Activated CD4-positive, alpha-beta T cell treated with anti-CD3 and anti-CD28 coated beads, Interleukin-2, amount 50 U/mL, for 4 hours (primary cell): ENCODE measurements around the gene THOP1.

ENCODE experiments used
- DNase-seq, 2 experiments: peaks; one replicate each; pipeline ENCODE4 v3.0.0-alpha.2; 2020

THOP1 gene

DNA sequence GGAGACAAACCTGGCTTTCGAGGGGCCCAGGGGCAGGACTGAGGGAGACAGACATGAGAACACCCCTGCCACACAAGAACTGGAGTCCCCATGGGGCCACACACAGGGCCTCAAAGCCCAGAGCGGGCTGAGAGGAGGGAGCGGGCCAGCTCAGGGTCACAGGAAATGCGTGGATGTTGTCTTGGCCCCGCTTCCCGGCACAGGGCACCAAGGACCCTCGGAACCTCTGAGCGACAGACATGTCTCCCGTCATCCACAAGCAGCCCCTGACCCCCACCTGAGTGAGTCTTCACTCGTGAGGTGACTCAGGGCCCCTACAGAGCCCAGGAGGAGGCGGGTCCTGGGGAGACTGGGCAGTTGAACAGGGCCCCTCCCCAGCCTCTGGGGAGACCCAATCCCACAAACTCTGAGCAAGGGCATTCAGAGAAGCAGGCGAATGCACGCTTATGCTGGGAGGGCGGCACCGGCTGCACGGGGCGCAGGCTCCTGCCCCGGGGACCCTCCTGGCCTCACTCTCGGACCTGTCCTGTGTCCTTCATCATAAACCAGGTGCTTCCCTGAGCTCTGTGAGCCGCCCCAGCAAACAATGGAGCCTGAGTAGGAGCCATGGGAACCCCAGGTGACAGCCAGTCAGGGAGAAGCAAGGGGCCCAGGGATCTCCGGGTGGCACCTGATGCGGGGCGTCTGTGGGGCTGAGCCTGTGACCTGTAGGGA lies 22.4 kb upstream of the THOP1 start:
- DNase-seq, result no peak

DNA sequence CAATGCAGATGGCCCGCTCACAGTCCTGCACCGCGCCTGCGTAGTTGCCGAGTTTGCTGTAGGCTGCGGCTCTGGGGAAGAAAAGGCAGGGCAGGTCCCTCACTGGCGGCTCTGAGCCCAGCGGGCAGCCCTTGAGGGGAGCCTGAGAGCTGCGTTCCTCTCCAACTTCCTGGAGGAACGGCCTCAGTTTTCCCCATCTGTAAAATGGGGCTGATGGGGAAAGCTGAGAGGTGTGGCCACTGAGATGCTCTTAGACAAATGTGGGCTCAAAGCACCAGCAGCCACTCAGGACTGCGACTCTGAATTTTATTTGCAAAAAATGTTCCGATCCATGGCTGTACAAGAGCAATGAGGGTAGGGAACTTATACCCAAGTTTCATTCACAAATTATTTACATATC lies 21.6 kb upstream of the THOP1 start:
- DNase-seq, result no peak

DNA sequence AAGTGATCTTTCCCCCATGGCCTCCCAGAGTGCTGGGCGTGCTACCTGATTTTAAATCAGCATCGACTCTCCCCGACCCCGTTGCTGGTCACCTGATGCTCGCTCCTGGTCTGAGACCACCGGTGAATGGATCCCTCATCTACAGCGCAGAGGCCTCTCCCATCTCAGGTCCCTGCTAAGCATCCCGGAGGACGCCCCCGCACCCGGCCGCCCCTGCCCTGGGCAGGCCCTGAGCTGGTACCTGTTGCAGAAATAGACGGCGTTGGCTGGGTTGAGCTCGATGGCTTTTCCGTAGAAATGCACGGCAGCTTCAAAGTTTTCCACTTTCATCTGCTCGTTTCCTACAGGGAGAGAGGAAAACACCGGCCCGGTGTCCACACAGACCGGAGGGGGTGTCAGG lies 20.4 kb upstream of the THOP1 start:
- DNase-seq, result no peak

DNA sequence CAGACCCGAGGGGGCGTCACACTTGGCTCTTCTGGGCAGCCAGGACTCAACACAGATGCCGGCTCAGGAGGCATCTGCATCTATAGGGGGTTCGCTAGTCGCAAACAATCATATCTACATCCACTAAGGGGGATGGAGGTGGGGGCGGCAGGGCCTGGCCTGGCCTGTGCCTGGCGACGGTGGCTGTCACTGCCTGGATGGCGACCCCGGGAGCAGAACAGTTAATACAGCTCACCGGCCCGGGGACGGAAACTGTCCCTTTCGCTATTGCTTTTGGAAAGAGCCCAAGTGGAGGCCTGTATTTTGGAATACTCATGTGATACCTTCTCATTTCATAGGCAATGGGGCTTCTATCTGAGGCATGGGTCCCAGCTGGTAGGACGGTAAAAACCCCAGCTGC lies 19.9 kb upstream of the THOP1 start:
- no peak for DNase-seq

DNA sequence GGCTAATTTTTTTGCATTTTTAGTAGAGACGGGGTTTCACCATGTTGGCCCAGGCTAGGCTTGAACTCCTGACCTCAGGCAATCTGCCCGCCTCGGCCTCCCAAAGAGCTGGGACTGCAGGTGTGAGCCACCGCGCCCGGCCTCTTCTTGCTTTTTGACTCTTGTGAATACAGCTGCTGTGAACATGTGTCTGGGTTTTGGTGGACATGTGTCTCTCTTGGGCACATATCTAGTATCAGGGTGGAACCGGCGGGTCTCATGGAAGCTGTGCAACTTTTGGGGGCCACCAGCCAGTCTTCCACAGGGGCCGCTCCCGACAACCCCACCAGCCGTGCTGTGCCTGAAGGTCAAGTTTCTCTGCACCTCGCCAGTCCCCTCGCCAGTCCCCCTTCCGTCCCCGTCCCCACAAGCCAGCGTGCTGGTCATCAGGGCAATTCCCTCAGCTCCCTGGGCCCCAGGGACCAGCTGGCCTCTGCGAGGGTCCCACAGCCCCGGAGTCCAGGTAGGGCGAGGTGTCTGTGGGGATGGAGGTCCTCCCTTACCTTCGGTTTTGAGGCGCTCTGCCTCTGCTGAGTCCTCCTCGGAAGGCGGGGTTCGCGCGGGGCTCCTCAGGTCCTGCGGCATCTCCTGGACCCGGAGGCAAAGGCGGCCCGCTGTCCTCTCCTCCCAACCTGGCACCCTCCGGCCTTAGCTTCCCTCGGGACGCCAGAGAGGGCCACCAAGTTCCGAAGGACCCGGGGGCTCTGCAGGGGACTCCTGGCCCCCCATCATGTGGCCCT lies 18.5 kb upstream of the THOP1 start:
- DNase-seq, result no peak

DNA sequence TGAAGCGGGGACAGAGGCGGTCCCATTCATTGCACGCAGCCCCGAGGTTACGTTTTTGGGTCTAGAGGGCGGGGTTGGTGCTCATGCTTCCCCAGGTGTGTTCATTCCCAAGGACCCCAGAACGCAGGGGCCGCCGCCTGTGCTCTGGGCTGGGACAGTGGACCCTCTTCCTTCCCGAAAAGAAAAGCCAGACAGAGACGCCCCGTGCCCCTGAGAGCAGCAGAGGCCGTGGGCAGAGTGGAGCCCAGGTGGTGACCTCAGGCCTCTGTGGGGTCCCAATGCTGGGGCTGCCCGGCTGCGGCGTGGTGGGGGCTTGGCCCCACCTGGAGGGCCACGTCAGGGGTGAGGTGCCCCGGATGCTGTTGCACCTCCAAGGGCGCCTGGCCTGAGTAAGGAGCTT lies 17.6 kb upstream of the THOP1 start:
- no peak for DNase-seq

DNA sequence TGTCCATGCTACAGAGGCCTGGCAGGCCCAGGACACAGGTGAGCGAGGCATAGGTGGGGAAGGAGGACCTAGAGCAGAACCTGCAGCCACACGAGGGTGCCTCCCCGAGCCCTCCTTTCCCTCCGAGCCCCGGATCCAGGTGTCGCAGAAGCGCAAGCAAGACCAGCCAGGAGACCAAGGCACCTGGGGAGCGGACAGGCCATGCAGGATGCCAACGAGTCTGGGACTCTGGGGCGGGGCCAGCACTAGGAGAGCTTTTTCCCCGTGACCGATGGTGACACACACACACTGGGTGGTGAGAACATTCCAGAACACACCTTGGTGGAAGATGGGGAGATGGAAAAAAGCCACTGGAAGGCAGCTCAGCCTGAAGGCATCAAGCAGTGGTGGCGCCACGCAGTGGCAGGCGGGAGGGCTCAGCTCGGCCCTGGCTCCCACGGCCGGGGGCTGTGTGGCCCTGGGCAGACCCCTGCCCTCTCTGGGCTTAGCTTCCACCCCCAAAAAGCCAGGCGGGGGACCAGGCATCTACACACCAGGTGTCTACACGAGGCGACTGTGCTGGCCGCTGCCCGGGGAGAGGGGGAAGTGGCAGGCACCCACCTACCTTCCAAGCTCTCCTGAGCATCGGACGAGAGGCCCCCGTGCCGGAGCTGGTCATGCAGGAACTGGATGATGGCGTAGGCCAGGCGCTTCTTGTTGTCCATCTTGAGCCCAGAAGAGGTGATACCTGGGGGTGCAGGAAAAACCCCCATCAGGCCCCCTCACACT lies 16.8 kb upstream of the THOP1 start:
- DNase-seq, result no peak

DNA sequence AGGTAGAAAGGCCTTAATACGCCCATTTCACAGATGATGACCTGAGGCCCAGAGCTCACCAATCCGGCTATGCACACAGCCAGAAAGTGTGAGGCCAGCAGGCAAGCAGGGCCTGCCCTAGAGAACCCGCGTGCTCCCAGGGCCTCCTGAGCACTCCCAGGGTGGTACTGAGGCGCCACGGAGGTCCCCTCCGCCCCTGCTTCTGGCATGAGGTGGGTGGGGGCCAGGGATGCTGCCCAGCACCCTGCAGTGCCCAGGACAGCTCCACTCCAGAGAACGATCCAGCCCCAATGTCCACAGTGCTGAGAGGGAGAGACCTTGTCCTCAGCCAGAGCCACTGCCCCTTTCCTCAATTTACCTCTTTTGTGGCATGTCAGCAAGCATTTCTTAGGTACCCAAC lies 16.1 kb upstream of the THOP1 start:
- DNase-seq, result no peak

DNA sequence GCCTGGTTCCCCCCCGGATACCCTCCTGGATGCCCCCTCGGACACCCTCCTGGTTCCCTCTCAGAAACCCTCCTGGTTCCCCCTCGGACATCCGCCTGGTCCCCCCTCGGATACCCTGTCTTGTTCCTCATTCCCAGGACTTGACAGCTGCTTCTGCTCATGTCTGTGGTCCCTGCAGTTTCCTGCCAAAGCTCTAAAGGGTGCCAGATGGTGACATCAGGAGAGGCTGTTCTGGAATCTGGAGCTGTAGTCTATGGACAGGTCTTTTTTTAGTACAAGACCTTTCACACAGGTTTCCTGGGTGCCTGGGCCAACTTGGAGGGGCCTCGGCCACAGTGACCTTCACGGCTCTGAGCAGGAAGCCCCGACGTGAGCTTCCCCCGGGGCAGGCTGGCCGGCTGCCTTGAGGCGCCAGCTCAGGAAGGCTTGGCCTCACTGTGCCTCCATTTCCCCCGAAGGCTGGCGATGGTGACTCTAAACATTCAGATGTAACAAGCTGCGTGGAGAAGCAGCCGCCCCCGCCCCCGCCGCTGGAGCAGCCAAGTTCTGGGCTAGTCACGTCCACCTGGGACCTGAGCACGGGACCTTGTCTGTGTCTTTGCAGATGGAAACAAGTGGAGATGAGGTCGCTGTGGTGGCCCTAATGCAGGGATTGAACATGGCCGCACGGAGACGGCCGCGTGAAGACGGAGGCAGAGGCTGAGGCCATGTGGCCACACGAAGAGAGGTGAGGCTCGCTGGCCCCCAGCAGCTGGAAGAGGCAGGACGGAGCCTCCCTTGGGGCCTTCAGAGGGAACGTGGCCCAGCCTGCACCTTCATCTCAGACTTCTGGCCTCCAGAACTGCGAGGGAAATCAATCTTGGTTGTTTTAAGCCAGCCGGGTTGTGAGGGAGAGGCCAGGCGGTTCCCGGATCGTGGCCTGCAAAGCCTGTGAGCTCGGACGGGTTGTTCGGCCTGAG lies 15.0 kb upstream of the THOP1 start:
- DNase-seq, result no peak

DNA sequence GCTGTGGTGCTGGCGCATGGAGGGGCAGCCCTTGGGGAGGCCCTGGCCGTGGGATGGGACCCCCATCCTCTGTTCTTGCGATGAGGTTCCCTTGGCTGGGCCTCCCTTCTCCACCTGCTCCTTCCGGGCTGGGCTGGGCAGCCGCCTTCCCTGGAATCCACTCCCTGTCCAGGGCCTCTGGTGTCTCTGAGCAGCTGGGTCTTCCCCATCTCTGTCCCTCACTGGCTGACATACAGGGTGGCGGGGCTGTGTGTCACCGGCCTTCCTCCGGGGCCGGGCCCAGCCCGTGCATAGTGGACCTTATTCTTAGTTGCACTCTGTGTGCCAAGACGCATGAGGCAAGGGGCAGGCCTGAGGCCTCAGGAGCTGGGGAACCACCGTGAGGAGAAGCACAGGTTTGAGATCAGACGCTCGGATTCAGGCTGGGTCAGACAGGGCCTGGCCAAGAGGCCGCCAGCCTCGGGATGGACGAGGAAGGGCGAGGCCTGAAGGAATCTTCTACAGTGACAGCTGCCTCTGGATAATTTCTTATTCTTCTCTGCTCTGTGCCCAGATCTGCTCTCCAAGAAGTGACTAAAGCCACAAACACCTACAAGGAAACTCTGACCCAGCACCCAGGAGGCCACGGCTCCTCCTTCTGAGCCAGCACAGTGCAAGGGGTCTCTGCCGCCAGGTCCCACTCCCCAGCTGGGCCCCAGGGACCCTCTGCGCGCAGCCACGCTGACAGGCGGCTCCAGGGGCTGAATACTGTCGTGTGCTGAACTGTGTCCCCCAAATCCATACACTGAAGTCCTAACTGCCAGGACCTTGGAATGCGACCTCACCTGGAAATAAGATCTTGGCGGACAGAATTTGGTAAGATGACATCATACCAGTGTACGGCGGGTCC lies 13.3 kb upstream of the THOP1 start:
- no peak for DNase-seq

DNA sequence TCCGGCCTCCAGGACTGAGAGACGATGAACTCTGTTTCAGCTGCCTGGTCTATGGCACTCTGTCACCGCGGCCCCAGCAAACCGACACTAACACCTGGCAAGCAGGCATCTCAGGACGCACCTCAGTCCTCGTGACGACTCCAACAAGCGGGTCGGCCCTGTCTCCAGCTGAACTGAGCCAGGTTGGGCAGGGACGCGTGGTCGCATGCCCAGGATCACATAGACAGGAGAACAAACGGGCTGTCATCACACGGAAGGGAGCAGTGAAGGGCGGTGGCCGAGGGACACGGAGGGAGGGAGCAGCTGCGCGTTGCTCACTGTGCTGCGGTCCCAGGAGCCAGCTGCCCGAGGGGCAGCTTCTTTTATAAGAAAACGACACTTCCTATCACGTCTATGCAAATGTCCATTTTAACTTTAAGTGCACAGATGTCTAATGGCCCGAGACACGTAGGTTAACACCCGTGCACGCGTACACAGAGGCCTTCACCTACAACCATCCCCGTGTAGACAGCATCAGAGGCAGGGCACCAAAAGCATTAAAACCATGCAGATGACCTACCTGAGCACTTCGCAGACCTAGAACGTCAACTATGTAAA lies 11.1 kb upstream of the THOP1 start:
- no peak for DNase-seq

DNA sequence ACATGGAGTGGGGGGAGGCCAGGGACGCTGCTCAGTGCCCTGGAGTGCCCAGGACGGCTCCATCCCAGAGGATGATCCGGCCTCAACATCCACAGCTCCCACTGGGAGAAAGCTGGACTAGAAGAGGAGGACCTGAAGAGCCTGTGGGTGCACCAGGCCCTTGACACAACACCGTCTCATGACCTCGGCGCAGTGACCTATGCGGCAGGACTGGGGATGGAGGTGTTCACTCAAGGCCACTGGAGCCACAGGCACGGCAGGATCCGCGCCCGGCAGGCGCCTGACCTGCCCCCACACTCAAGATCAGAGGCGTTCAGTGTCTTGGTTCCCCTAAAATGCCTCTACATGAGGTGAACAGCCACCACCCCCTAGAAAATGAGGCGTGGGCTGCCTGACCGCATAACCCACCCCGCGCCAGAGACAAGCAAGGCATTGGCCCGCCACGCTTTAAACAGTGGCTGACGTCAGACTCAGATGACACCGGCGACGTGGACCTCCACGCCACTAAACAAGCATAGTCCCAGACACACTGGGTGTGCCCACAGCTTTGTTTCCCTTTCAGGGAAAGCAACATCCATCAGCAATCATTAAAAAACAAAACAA lies 10.2 kb upstream of the THOP1 start:
- DNase-seq, result no peak

DNA sequence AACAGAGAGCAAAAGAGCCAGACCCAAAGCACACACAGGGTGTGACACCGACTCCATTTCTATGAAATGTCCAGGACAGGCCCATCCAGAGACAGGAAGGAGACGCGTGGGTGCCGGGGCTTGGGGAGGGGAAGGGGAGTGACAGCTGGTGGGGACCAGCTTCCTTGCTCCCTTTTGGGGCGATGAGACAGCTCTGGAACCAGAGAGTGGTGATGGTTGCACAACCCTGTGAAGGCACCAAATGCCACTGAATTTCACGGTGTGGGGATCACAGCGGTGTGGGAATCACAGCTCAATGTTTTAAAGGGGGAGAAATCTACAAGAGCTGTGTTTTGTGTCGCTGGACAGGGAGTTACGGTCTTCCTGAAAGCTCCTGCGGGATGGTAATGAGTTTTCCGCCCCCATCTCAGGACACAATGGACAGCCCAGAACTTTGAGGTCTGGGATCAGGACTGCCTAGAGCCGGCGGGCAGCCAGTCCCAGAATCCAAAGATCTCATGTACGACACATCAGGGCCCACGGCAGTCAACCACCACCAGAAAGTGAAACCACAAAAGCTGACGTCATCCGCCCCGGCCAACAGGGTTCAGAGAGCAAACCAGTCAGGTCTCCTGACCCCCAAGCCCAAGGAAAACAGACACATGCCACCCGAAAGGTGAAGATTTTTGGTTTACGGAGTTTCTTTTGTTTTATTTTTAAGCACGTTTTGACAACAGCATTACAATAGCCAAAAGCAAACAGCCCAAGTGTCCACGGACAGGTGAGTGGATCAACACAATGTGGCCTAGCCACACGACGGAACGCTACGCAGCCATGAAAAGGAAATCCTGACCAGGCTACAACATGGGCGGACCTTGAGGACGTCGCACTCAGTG lies 9.5 kb upstream of the THOP1 start:
- peak; percentile 69 to 72 for DNase-seq

DNA sequence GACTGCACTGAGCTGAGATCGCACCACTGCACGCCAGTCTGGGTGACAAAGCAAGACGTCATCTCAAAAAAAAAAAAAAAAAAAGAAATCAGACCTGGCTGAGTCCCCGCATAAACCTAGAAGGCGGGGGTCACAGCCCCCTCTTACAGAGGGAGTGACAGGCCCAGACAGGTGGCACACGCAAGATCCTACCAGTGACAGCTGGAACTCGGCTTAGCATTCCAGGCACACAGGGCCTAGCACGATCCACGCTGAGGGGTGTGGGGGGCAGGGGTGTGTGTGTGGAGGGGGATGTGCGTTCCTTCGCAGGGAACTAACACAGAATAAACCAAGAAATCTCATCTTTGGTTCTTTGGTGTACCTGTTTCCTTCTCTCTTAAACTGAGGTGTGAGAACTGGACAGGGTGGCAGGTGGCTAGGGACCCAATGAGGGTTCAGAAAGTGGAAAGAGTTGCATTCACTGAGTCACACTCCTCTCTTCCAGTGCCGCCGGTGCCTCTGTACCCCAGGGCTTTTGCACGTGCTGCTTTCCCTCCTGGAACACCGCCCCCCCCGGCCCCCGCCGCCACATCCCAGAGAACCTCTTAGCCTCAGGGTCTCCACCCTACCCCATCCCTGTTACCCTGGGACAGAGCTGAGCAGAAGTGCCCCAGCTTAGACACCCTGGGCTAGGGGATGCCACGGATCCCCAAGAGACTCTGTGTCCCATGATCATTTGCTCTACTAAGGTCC lies 7.2 kb upstream of the THOP1 start:
- DNase-seq, result no peak

DNA sequence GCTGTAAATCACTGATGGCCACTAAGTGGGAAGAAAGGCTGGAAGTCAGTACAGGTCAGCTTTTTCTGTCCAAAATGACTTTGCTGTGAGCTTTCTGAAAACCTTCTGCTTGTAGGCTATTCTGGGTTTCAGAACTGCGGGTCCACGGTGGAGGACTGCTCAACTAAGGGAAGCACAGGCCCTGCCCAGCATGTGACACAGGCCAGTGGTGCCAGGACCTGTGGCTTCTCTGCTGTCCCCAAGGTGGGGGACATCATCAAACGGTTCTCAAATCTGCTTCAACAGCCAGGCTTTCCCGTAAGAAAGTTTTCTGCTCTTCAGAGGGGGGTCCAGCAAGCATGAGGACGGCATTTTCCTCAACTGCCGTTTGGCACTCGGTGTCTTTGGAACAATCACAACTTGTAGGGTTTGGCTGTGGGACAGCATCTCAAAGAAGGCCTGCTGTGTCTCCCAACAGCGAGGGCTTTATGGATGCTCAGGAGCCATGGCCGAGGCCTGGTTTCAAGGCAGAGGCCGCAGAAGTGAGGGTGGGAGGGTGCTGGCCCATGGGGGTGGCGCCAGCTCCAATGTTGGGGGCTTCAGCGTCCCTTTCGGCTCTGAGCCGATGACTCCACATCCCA lies 6.1 kb upstream of the THOP1 start:
- DNase-seq, result no peak

DNA sequence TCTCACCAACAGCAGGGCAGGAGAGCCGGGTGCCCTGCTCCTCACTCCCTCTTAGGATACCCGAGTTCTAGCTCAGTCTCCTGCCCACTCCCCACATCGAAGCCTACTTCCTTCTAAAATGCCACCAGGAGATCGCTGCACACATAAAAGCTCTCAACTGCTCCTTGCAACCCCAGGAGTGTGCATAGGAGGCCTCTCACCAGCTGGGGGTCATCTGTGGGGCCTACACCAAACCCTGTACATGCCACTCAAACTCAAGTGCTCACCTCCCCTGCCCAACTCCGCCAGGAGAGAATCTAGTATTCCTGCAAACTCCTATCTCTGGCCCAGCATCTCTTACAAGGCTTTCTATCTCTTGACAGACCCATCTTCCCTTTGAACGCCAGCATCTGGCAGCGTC lies 5.0 kb upstream of the THOP1 start:
- DNase-seq, result no peak

DNA sequence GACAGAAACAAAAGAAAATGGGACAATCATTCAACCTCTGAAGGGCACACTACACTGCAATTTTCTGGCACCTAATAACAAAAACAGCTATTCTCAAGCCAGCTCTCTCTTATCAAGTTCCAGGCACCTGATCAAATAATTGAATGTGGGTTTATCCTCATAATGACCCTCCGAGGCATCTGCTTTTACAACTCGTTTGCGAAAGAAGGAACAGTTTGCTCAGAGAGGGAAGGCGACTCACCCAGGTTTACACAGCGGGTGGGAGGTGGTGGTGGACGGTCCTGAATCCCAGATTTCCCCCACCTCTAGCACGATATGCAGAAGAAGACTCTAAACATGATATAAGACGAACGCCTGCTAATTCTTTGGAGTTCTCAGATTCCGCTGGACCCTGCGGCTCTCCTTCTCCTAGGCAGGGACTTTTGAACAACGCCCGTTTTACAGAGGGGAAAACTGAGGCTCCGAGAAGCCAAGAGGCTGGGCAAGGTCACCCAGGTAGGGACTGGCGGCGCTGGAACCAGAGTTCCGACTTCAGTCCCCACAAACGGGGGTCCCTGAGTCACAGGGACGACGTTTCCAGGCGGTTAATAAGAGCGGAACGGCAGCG lies 2.9 kb upstream of the THOP1 start:
- peak in 1 of 2 experiments; percentile 21 for DNase-seq
